HCT116 (cell line): Measurements from ENCODE around the gene PDE4A. TPM values are rescaled to one million over a fixed set of nuclear protein-coding genes. Genes with fewer than 3 reads are reported as not detected.
A peak's percentile ranks its signal among the peaks of the same experiment; 100 is the strongest.

Experiments
- ATAC-seq: fragments of 200-7000 bp; cut with Tn5 transposase; 2 replicates; pipeline ENCODE4 v1.9.1; 2020; ENCODE audit warnings: mild to moderate bottlenecking, moderate library complexity
- BruUV-seq: library from RNA; stranded (reverse); fragments of 400-500 nt; replicated peaks from 2 replicates; lab custom pipeline; 2021; lab: Mats Ljungman, UMichigan
- CTCF ChIA-PET: fragments of 300-600 bp; sonication (Branson Sonifier 250); formaldehyde crosslinking; loops from one replicate; lab custom pipeline; 2021; ENCODE audit warnings: antibody characterized with exemption; lab: Charles Lee
- POLR2A ChIA-PET: fragments of 300-600, 350-600 bp; sonication (Branson Sonifier 250); formaldehyde crosslinking; loops from one replicate; lab custom pipeline; 2021; ENCODE audit warnings: antibody characterized with exemption; lab: Charles Lee
- RAD21 ChIA-PET, 2 experiments: fragments of 300-600 bp; sonication (Branson Sonifier 250); formaldehyde crosslinking; loops; one replicate each; lab custom pipeline; 2023; ENCODE audit warnings: low total read pairs in 2 of 2; ENCODE audit not compliant: uncharacterized antibody in 2 of 2, unreplicated experiment in 2 of 2, low non-redundant PET in 1 of 2; lab: Charles Lee
- DNase-seq: peaks from one replicate; pipeline ENCODE4 v3.0.0-alpha.2; 2010; ENCODE audit warnings: low read depth, low spot score
- H2AFZ ChIP-seq: fragments of 200-600 bp; shearing (Covaris generic), sonication (generic); 2 replicates; pipeline ENCODE4 v1.6.1; 2017; ENCODE audit warnings: low read depth, mixed run types, mixed read lengths, antibody characterized with exemption, low read length; ENCODE audit not compliant: poor library complexity, severe bottlenecking
- H3K27ac ChIP-seq: 2 replicates; pipeline ENCODE4 v1.5.1; 2012; ENCODE audit warnings: low read depth, low read length
- H3K27me3 ChIP-seq: fragments of 200-600 bp; sonication (generic); 2 replicates; pipeline ENCODE4 v1.6.1; 2016; ENCODE audit warnings: mixed run types, low read length, mixed read lengths; ENCODE audit not compliant: insufficient read depth
- H3K36me3 ChIP-seq, 2 experiments: fragments of 200-500 bp in 1 of 2; fragments of 200-600 bp in 1 of 2; sonication (Bioruptor generic) in 1 of 2; sonication (generic) in 1 of 2; 2 replicates each; pipeline versions ENCODE4 v1.5.1 to v1.6.1; 2014 to 2016; ENCODE audit warnings: low read length in 2 of 2, inconsistent platforms in 1 of 2, mixed read lengths in 1 of 2, mixed run types in 1 of 2; ENCODE audit not compliant: insufficient read depth in 2 of 2, control insufficient read depth in 1 of 2
- H3K4me1 ChIP-seq, 2 experiments: fragments of 200-600 bp in 1 of 2; sonication (generic) in 1 of 2; 2 replicates each; pipeline versions ENCODE4 v1.5.1 to v1.6.1; 2012 to 2017; ENCODE audit warnings: low read length in 2 of 2, inconsistent platforms in 1 of 2, mild to moderate bottlenecking in 1 of 2, mixed read lengths in 1 of 2, mixed run types in 1 of 2, moderate library complexity in 1 of 2; ENCODE audit not compliant: insufficient read depth in 2 of 2, control insufficient read depth in 1 of 2
- H3K4me2 ChIP-seq: fragments of 200-600 bp; sonication (generic); 2 replicates; pipeline ENCODE4 v1.6.1; 2017; ENCODE audit warnings: mixed run types, low read length, mixed read lengths
- H3K4me3 ChIP-seq, 2 experiments: fragments of 200-600 bp in 1 of 2; sonication (generic) in 1 of 2; replicated peaks in 1 of 2; 2 replicates each; pipeline ENCODE4 v1.5.1; 2011 to 2016; ENCODE audit warnings: low read length in 2 of 2, control low read depth in 1 of 2, low read depth in 1 of 2, mild to moderate bottlenecking in 1 of 2, mixed read lengths in 1 of 2, mixed run types in 1 of 2
- H3K79me2 ChIP-seq: fragments of 200-600 bp; sonication (generic); 2 replicates; pipeline ENCODE4 v1.6.1; 2017; ENCODE audit warnings: mild to moderate bottlenecking, mixed run types, low read length, moderate library complexity, mixed read lengths; ENCODE audit not compliant: insufficient read depth
- H3K9ac ChIP-seq: fragments of 200-600 bp; sonication (generic); 2 replicates; pipeline ENCODE4 v1.6.1; 2016; ENCODE audit warnings: low read length, mixed read lengths
- H3K9me2 ChIP-seq: fragments of 200-600 bp; sonication (generic), shearing (Covaris generic); 2 replicates; pipeline ENCODE4 v1.6.1; 2017; ENCODE audit warnings: mixed run types, mild to moderate bottlenecking, moderate library complexity; ENCODE audit not compliant: insufficient read depth
- H3K9me3 ChIP-seq, 2 experiments: fragments of 200-500 bp in 1 of 2; fragments of 200-600 bp in 1 of 2; sonication (Bioruptor generic) in 1 of 2; sonication (generic) in 1 of 2; 2 replicates each; pipeline ENCODE4 v1.6.1; 2014 to 2017; ENCODE audit warnings: low read length in 2 of 2, mixed read lengths in 2 of 2, inconsistent platforms in 1 of 2, low read depth in 1 of 2, mild to moderate bottlenecking in 1 of 2, mixed run types in 1 of 2, moderate library complexity in 1 of 2; ENCODE audit not compliant: control insufficient read depth in 1 of 2, insufficient read depth in 1 of 2
- H4K20me1 ChIP-seq: fragments of 200-600 bp; sonication (generic), shearing (Covaris generic); 2 replicates; pipeline ENCODE4 v1.6.1; 2017; ENCODE audit warnings: mixed run types, mild to moderate bottlenecking, moderate library complexity; ENCODE audit not compliant: insufficient read depth
- ATF3 ChIP-seq: IDR thresholded peaks from 2 replicates; pipeline ENCODE4 v1.6.1; 2012
- CBX3 ChIP-seq: IDR thresholded peaks from 2 replicates; pipeline ENCODE4 v1.6.1; 2012; ENCODE audit warnings: low read depth
- CTCF ChIP-seq, 3 experiments: fragments of 200-600 bp in 1 of 3; sonication (generic) in 1 of 3; IDR thresholded peaks in 2 of 3; conservative IDR thresholded peaks in 1 of 3; 2 replicates each; pipeline ENCODE4 v1.5.1; 2012 to 2017; ENCODE audit warnings: low read depth in 2 of 3, low read length in 2 of 3, antibody characterized with exemption in 1 of 3, borderline replicate concordance in 1 of 3, control low read depth in 1 of 3, mild to moderate bottlenecking in 1 of 3, mixed read lengths in 1 of 3, mixed run types in 1 of 3, moderate library complexity in 1 of 3; ENCODE audit not compliant: insufficient read depth in 1 of 3
- EGR1 ChIP-seq: IDR thresholded peaks from 2 replicates; pipeline ENCODE4 v1.6.1; 2012; ENCODE audit warnings: low read depth
- ELF1 ChIP-seq: IDR thresholded peaks from 2 replicates; pipeline ENCODE4 v1.6.1; 2012; ENCODE audit warnings: low read depth, borderline replicate concordance
- EZH2 ChIP-seq: fragments of 200-600 bp; sonication (generic); IDR thresholded peaks from 2 replicates; pipeline ENCODE4 v1.6.1; 2017; ENCODE audit warnings: antibody characterized with exemption, mixed run types
- EZH2phosphoT487 ChIP-seq: fragments of 200-600 bp; IDR thresholded peaks from 2 replicates; pipeline ENCODE4 v1.6.1; 2018; ENCODE audit warnings: antibody characterized with exemption, borderline replicate concordance
- POLR2A ChIP-seq: IDR thresholded peaks from 2 replicates; pipeline ENCODE4 v1.7.0; 2011; ENCODE audit warnings: borderline replicate concordance; ENCODE audit not compliant: insufficient read depth, insufficient read length; ENCODE audit errors: extremely low read depth
- POLR2AphosphoS5 ChIP-seq: IDR thresholded peaks from 2 replicates; pipeline ENCODE4 v1.6.1; 2011; ENCODE audit warnings: mild to moderate bottlenecking, low read depth, low read length, moderate library complexity
- RAD21 ChIP-seq: IDR thresholded peaks from 2 replicates; pipeline ENCODE4 v1.6.1; 2012; ENCODE audit warnings: low read depth, mild to moderate bottlenecking
- REST ChIP-seq: IDR thresholded peaks from 2 replicates; pipeline ENCODE4 v1.6.1; 2012; ENCODE audit warnings: low read depth
- SIN3A ChIP-seq: IDR thresholded peaks from 2 replicates; pipeline ENCODE4 v1.6.1; 2012; ENCODE audit warnings: low read depth
- SP1 ChIP-seq: IDR thresholded peaks from 2 replicates; pipeline ENCODE4 v1.6.1; 2012; ENCODE audit warnings: low read depth
- TCF7L2 ChIP-seq: IDR thresholded peaks from 2 replicates; pipeline ENCODE4 v1.7.0; 2011; ENCODE audit warnings: borderline replicate concordance, inconsistent platforms; ENCODE audit not compliant: insufficient read depth, insufficient read length; ENCODE audit errors: extremely low read depth
- YY1 ChIP-seq: IDR thresholded peaks from 2 replicates; pipeline ENCODE4 v1.6.1; 2011; ENCODE audit warnings: low read length, low read depth, moderate library complexity, mild to moderate bottlenecking; ENCODE audit not compliant: insufficient replicate concordance; ENCODE audit errors: extremely low read depth
- ZFX ChIP-seq: fragments of 450-650 bp; IDR thresholded peaks from 2 replicates; pipeline ENCODE4 v1.6.1; 2017
- ZNF274 ChIP-seq: fragments of 200-500 bp; sonication (Bioruptor generic); IDR thresholded peaks from 2 replicates; pipeline ENCODE4 v1.6.1; 2014; ENCODE audit warnings: mild to moderate bottlenecking, low read depth, low read length, inconsistent platforms
- intact Hi-C: fragments of 100-400 bp; cut with micrococcal nuclease; formaldehyde crosslinking; loops from 2 replicates; pipeline ENCODE4 v1.10.0; 2022
- total RNA-seq: library from RNA; stranded (reverse); gene quantifications from one replicate; pipeline ENCODE4 v1.2.1, GENCODE V29; 2021; ENCODE audit not compliant: unreplicated experiment

PDE4A gene
- total RNA-seq, 1 experiment from 2014 or later: 33.7 TPM

GRCh38 chr19:10388957-10389356, 31.4 kb upstream of the PDE4A start:
- TF ChIP-seq ELF1: no peak
- no peak for TF ChIP-seq CBX3
- TF ChIP-seq TCF7L2: no peak
- TF ChIP-seq RAD21: peak; percentile 95
- TF ChIP-seq EZH2phosphoT487: no peak
- peak; percentile 57 for TF ChIP-seq POLR2AphosphoS5
- no peak for TF ChIP-seq YY1
- TF ChIP-seq EGR1: no peak
- no peak for TF ChIP-seq ATF3
- TF ChIP-seq SP1: no peak
- no peak for TF ChIP-seq POLR2A
- TF ChIP-seq EZH2: no peak
- TF ChIP-seq CTCF (IDR thresholded peaks at IDR 0.05 in 2 of 3, conservative IDR thresholded peaks at IDR 0.05 in 1 of 3; ENCODE audit: borderline replicate concordance in 1 of 3, insufficient read depth in 1 of 3, low read depth in 2 of 3, low read length in 2 of 3): peak; percentile 92 to 97 (median 97)
- TF ChIP-seq SIN3A: no peak
- no peak for TF ChIP-seq REST
- no peak for TF ChIP-seq ZNF274
- TF ChIP-seq ZFX: no peak
- ChIA-PET RAD21 (interaction anchor here (0.6 to 2.3 kb wide), 8 partner anchors 54 to 200 kb away, joined by 3 to 31 read pairs (median 11); partner anchors contain the start of gene ICAM1 (in 2 of the 2)), CTCF (interaction anchor here (0.7 to 8.8 kb wide), 18 partner anchors 9 to 459 kb away, joined by 3 to 233 read pairs (median 4); partner anchors contain the start of genes CDC37, ICAM1, ICAM5 and MRPL4), POLR2A (interaction anchor here (1.3 to 1.8 kb wide), 4 partner anchors 9 to 129 kb away, joined by 3 to 9 read pairs (median 6); partner anchors contain the start of gene TYK2)
- 0 out of 2 replicates have a peak, but pooled peaks cover 3% of the 10 kb centered on the region for H4K20me1 ChIP-seq
- intact Hi-C loops: loop anchor here (1.0 to 5.0 kb wide), 3 partner anchors 120 to 1252 kb away; no protein-coding TSS in a partner anchor
- peaks cover 16 to 24% of the 10 kb centered on the region in 2 experiments; a peak in 3 of 4 replicates for H3K36me3 ChIP-seq
- H3K27me3 ChIP-seq: no peaks in the 10 kb centered on the region
- no peak overlapping the region for H3K9ac ChIP-seq
- no peak overlapping the region for H3K4me2 ChIP-seq
- no peak overlapping the region for H2AFZ ChIP-seq
- 0 out of 4 replicates have a peak, but pooled peaks cover 0 to 3% of the 10 kb centered on the region in 2 experiments for H3K4me1 ChIP-seq
- H3K9me2 ChIP-seq: no peaks in the 10 kb centered on the region
- H3K9me3 ChIP-seq: no peaks in the 10 kb centered on the region
- no peaks in the 10 kb centered on the region for H3K79me2 ChIP-seq
- ATAC-seq (peak; percentile 67), DNase-seq (peak; percentile 77)
- H3K27ac ChIP-seq: no peak overlapping the region
- no peak overlapping the region for H3K4me3 ChIP-seq
- TSS peak; percentile 39 for BruUV-seq
